Measurements from ENCODE around the gene IZUMO1R.

- no peak for TF ChIP-seq POLR2A (IDR thresholded peaks at IDR 0.05)
- TF ChIP-seq, protein P1, sequence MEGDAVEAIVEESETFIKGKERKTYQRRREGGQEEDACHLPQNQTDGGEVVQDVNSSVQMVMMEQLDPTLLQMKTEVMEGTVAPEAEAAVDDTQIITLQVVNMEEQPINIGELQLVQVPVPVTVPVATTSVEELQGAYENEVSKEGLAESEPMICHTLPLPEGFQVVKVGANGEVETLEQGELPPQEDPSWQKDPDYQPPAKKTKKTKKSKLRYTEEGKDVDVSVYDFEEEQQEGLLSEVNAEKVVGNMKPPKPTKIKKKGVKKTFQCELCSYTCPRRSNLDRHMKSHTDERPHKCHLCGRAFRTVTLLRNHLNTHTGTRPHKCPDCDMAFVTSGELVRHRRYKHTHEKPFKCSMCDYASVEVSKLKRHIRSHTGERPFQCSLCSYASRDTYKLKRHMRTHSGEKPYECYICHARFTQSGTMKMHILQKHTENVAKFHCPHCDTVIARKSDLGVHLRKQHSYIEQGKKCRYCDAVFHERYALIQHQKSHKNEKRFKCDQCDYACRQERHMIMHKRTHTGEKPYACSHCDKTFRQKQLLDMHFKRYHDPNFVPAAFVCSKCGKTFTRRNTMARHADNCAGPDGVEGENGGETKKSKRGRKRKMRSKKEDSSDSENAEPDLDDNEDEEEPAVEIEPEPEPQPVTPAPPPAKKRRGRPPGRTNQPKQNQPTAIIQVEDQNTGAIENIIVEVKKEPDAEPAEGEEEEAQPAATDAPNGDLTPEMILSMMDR (IDR thresholded peaks at IDR 0.05), result no peak
Measured at GRCh38 chr11:94308024-94308423, 3.6 kb downstream of the IZUMO1R start.
